ENCODE measurements around the gene IFT25.

IFT25 gene

DNA sequence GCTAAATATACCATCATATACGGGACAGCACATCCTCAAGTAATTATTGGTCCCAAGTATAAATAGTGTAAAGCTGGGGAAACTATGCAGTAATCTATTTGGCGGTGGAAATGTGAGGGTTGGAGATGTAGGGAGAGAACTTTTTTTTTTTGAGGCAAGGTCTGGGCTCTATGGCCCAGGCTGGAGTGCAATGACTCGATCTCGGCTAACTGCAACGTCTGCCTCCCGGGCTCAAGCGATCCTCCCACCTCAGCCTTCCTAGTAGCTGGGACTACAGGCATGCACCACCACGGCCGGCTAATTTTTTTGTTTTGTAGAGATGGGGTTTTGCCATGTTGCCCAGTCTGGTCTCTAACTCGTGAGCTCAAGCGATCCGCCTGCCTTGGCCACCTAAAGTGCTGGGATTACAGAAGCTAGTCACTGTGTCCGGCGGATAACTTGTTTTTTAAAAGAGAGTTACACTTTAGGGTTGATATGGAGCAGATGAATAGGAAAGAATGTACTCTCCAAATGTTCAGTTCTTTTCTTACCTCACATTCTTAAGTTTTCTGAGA lies 1.9 kb downstream of the IFT25 start:
- H3K9me3 ChIP-seq (ENCODE audit: control insufficient read depth, low read length) = no peaks in the 10 kb centered on the region
- no peak overlapping the region for H3K27ac ChIP-seq (ENCODE audit: low read depth, low read length, severe bottlenecking)
- WGBS, 2 experiments (ENCODE audit: insufficient coverage in 2 of 2) = 88 to 90% methylated on average over 7 to 8 of the region's 14 CpGs
- H3K36me3 ChIP-seq (ENCODE audit: control insufficient read depth, insufficient read depth, low read length) = peaks cover 17% of the 10 kb centered on the region
- no peak overlapping the region for H3K4me3 ChIP-seq (ENCODE audit: extremely low read depth, insufficient read depth, low read length, poor library complexity, severe bottlenecking)
- H3K4me1 ChIP-seq (ENCODE audit: control insufficient read depth, insufficient read depth, low read length, poor library complexity, severe bottlenecking) = peaks cover 4% of the 10 kb centered on the region

DNA sequence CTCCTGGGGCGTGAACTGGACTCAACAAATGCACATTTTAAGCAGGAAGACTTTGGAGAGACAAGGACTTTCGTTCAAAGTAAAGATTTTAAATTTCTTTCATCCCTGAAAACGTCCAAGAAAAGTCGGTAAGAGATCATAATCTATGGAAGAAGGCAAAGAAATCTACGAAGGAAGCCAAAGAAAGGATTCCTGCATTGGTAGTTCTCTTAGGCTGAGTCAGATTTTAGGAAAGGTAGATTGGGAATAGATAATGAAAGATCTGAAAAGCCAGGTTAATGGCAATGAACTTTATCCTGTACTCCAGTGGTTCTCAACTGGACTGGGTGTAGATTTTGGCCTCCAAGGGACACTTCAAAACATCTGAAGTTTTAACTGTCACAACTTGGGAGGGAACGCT lies 2.4 kb downstream of the IFT25 start:
- Histone ChIP-seq H3K4me3 (ENCODE audit: extremely low read depth, insufficient read depth, low read length, poor library complexity, severe bottlenecking) (no peak overlapping the region), H3K4me1 (ENCODE audit: control insufficient read depth, insufficient read depth, low read length, poor library complexity, severe bottlenecking) (peaks cover 4% of the 10 kb centered on the region), H3K36me3 (ENCODE audit: control insufficient read depth, insufficient read depth, low read length) (peaks cover 15% of the 10 kb centered on the region), H3K27ac (ENCODE audit: low read depth, low read length, severe bottlenecking) (no peak overlapping the region), H3K9me3 (ENCODE audit: control insufficient read depth, low read length) (no peaks in the 10 kb centered on the region)
- WGBS, 2 experiments (ENCODE audit: insufficient coverage in 2 of 2) = 91 to 98% methylated on average over 4 to 6 of the region's 6 CpGs

- 100% methylated on average over 1 of the region's 7 CpGs; no CpG with 5 or more reads in 1 of the 2 experiments for WGBS, 2 experiments (ENCODE audit: insufficient coverage in 2 of 2)
- H3K36me3 ChIP-seq (ENCODE audit: control insufficient read depth, insufficient read depth, low read length) = peaks cover 19% of the 10 kb centered on the region
- no peak overlapping the region for H3K4me3 ChIP-seq (ENCODE audit: extremely low read depth, insufficient read depth, low read length, poor library complexity, severe bottlenecking)
- no peaks in the 10 kb centered on the region for H3K4me1 ChIP-seq (ENCODE audit: control insufficient read depth, insufficient read depth, low read length, poor library complexity, severe bottlenecking)
- H3K27ac ChIP-seq (ENCODE audit: low read depth, low read length, severe bottlenecking) = no peak overlapping the region
- no peaks in the 10 kb centered on the region for H3K9me3 ChIP-seq (ENCODE audit: control insufficient read depth, low read length)
Measured at GRCh38 chr1:53942127-53942957, 3.2 kb downstream of the IFT25 start.

GRCh38 chr1:53938136-53938830 lies 7.2 kb downstream of the IFT25 start:
- WGBS, 2 experiments (ENCODE audit: insufficient coverage in 2 of 2) = 97 to 100% methylated on average over 3 of the region's 4 CpGs
- H3K36me3 ChIP-seq (ENCODE audit: control insufficient read depth, insufficient read depth, low read length) = peaks cover 43% of the 10 kb centered on the region

GRCh38 chr1:53936430-53936829 lies 9.1 kb downstream of the IFT25 start:
- no CpG with 5 or more reads among the region's 1 CpG for WGBS, 2 experiments (ENCODE audit: insufficient coverage in 2 of 2)
- Histone ChIP-seq H3K36me3 (ENCODE audit: control insufficient read depth, insufficient read depth, low read length) (peaks cover 46% of the 10 kb centered on the region), H3K4me1 (ENCODE audit: control insufficient read depth, insufficient read depth, low read length, poor library complexity, severe bottlenecking) (no peaks in the 10 kb centered on the region), H3K4me3 (ENCODE audit: extremely low read depth, insufficient read depth, low read length, poor library complexity, severe bottlenecking) (no peak overlapping the region), H3K9me3 (ENCODE audit: control insufficient read depth, low read length) (peaks cover 19% of the 10 kb centered on the region), H3K27ac (ENCODE audit: low read depth, low read length, severe bottlenecking) (no peak overlapping the region)

More at GRCh38 chr1:53938136-53938830, 7.2 kb downstream of the IFT25 start:
- Histone ChIP-seq H3K9me3 (ENCODE audit: control insufficient read depth, low read length) (peaks cover 9% of the 10 kb centered on the region), H3K4me3 (ENCODE audit: extremely low read depth, insufficient read depth, low read length, poor library complexity, severe bottlenecking) (no peak overlapping the region), H3K27ac (ENCODE audit: low read depth, low read length, severe bottlenecking) (no peak overlapping the region), H3K4me1 (ENCODE audit: control insufficient read depth, insufficient read depth, low read length, poor library complexity, severe bottlenecking) (no peaks in the 10 kb centered on the region)

DNA sequence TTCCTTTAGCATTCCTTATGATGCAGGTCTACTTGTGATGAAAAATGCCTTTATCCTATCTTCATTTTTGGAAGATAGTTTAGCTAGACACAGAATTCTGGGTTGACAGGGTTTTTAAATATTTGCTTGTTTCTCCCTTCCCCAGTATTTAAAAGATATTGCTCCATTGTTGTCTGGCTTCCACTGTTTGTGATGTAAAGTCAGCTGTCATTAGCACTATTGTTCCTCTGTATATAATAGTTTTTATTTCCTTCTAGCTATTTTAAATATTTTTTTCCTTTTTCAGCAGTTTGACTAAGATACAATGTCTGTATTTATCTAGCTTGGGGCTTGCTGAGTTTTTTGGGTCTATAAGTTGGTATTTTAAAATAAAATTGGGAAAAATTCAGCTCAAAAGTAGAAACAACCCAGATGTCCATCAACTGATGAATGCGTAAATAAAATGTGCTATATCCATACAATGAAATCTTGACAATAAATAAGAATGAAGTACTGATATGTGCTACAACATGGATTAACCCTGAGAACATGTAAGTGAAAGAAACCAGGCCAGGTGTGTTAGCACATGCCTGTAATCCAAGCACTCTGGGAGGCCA lies 11.2 kb downstream of the IFT25 start:
- Histone ChIP-seq H3K4me3 (ENCODE audit: extremely low read depth, insufficient read depth, low read length, poor library complexity, severe bottlenecking) (no peak overlapping the region), H3K36me3 (ENCODE audit: control insufficient read depth, insufficient read depth, low read length) (peaks cover 44% of the 10 kb centered on the region), H3K9me3 (ENCODE audit: control insufficient read depth, low read length) (peaks cover 19% of the 10 kb centered on the region), H3K27ac (ENCODE audit: low read depth, low read length, severe bottlenecking) (no peak overlapping the region), H3K4me1 (ENCODE audit: control insufficient read depth, insufficient read depth, low read length, poor library complexity, severe bottlenecking) (no peaks in the 10 kb centered on the region)
- no CpG with 5 or more reads among the region's 1 CpG for WGBS, 2 experiments (ENCODE audit: insufficient coverage in 2 of 2)

DNA sequence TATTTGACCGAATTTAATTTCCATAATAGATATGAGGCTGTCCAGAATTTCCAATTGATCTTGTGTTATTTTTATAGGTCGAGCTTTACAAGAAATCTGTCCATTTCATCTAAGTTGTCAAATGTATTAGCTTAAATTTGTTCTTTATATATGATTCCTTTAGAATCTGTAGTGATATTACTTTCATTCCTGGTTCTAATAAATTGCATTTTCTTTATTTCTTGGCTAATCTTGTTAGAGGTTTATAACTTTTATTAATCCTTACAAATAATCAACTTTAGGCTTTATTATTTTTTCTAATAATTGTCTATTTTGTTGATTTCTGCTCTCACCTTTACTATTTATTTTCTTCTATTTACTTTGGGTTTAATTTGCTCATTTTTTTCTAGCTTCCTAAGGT lies 14.0 kb downstream of the IFT25 start:
- no peaks in the 10 kb centered on the region for H3K4me1 ChIP-seq (ENCODE audit: control insufficient read depth, insufficient read depth, low read length, poor library complexity, severe bottlenecking)
- peaks cover 19% of the 10 kb centered on the region for H3K9me3 ChIP-seq (ENCODE audit: control insufficient read depth, low read length)
- no peak overlapping the region for H3K27ac ChIP-seq (ENCODE audit: low read depth, low read length, severe bottlenecking)
- H3K4me3 ChIP-seq (ENCODE audit: extremely low read depth, insufficient read depth, low read length, poor library complexity, severe bottlenecking) = no peak overlapping the region
- no CpG with 5 or more reads among the region's 2 CpGs for WGBS, 2 experiments (ENCODE audit: insufficient coverage in 2 of 2)
- peaks cover 53% of the 10 kb centered on the region for H3K36me3 ChIP-seq (ENCODE audit: control insufficient read depth, insufficient read depth, low read length)

- Histone ChIP-seq H3K9me3 (ENCODE audit: control insufficient read depth, low read length) (peaks cover 19% of the 10 kb centered on the region), H3K4me3 (ENCODE audit: extremely low read depth, insufficient read depth, low read length, poor library complexity, severe bottlenecking) (no peak overlapping the region), H3K4me1 (ENCODE audit: control insufficient read depth, insufficient read depth, low read length, poor library complexity, severe bottlenecking) (no peaks in the 10 kb centered on the region), H3K27ac (ENCODE audit: low read depth, low read length, severe bottlenecking) (no peak overlapping the region), H3K36me3 (ENCODE audit: control insufficient read depth, insufficient read depth, low read length) (peaks cover 54% of the 10 kb centered on the region)
- WGBS, 2 experiments (ENCODE audit: insufficient coverage in 2 of 2) = no CpG with 5 or more reads among the region's 3 CpGs
Measured at GRCh38 chr1:53930932-53931331, 14.6 kb downstream of the IFT25 start.

- H3K36me3 ChIP-seq (ENCODE audit: control insufficient read depth, insufficient read depth, low read length) = peaks cover 42% of the 10 kb centered on the region
- H3K27ac ChIP-seq (ENCODE audit: low read depth, low read length, severe bottlenecking) = peak overlapping the region; percentile 39
- no CpG with 5 or more reads among the region's 2 CpGs for WGBS, 2 experiments (ENCODE audit: insufficient coverage in 2 of 2)
- H3K9me3 ChIP-seq (ENCODE audit: control insufficient read depth, low read length) = peaks cover 10% of the 10 kb centered on the region
- no peak overlapping the region for H3K4me3 ChIP-seq (ENCODE audit: extremely low read depth, insufficient read depth, low read length, poor library complexity, severe bottlenecking)
- no peaks in the 10 kb centered on the region for H3K4me1 ChIP-seq (ENCODE audit: control insufficient read depth, insufficient read depth, low read length, poor library complexity, severe bottlenecking)
Measured at GRCh38 chr1:53929246-53929960, 16.1 kb downstream of the IFT25 start.

GRCh38 chr1:53927376-53927881 lies 18.1 kb downstream of the IFT25 start:
- Histone ChIP-seq H3K4me1 (ENCODE audit: control insufficient read depth, insufficient read depth, low read length, poor library complexity, severe bottlenecking) (no peaks in the 10 kb centered on the region), H3K36me3 (ENCODE audit: control insufficient read depth, insufficient read depth, low read length) (peaks cover 46% of the 10 kb centered on the region), H3K4me3 (ENCODE audit: extremely low read depth, insufficient read depth, low read length, poor library complexity, severe bottlenecking) (no peak overlapping the region), H3K27ac (ENCODE audit: low read depth, low read length, severe bottlenecking) (no peak overlapping the region), H3K9me3 (ENCODE audit: control insufficient read depth, low read length) (peaks cover 7% of the 10 kb centered on the region)
- WGBS, 2 experiments (ENCODE audit: insufficient coverage in 2 of 2) = no CpG with 5 or more reads among the region's 2 CpGs

Measured in mesodermal cell (in vitro differentiated cells).